ENCODE results near the gene LRPAP1. TPM values are rescaled to one million over a fixed set of nuclear protein-coding genes. Genes with fewer than 3 reads are reported as not detected.

LRPAP1 gene
- total RNA-seq, 1 experiment from 2014 or later, result 257 TPM

- DNase-seq (ENCODE audit: low spot score), result peak; percentile 1
Observed at GRCh38 chr4:3532751-3533422, 665 bp upstream of the LRPAP1 start.

- peak; percentile 3 for DNase-seq (ENCODE audit: low spot score)
Observed at GRCh38 chr4:3531318-3531878, 824 bp downstream of the LRPAP1 start.

- peak; percentile 3 for DNase-seq (ENCODE audit: low spot score)
Observed at GRCh38 chr4:3530663-3531254, 1.5 kb downstream of the LRPAP1 start.

GRCh38 chr4:3530051-3530450 is 2.2 kb downstream of the LRPAP1 start:
- no peak for DNase-seq (ENCODE audit: low spot score)

GRCh38 chr4:3529363-3529762 is 2.9 kb downstream of the LRPAP1 start:
- DNase-seq (ENCODE audit: low spot score), result no peak

- no peak for DNase-seq (ENCODE audit: low spot score)
Observed at GRCh38 chr4:3527914-3528876, 4.0 kb downstream of the LRPAP1 start.

GRCh38 chr4:3527101-3527913 is 4.9 kb downstream of the LRPAP1 start:
- no peak for DNase-seq (ENCODE audit: low spot score)

- DNase-seq (ENCODE audit: low spot score), result no peak
Observed at GRCh38 chr4:3526456-3526855, 5.8 kb downstream of the LRPAP1 start.

- no peak for DNase-seq (ENCODE audit: low spot score)
Observed at GRCh38 chr4:3525532-3526430, 6.4 kb downstream of the LRPAP1 start.

GRCh38 chr4:3524920-3525319 is 7.3 kb downstream of the LRPAP1 start:
- DNase-seq (ENCODE audit: low spot score), result no peak

GRCh38 chr4:3524349-3524748 is 7.9 kb downstream of the LRPAP1 start:
- DNase-seq (ENCODE audit: low spot score), result no peak

GRCh38 chr4:3523628-3524221 is 8.5 kb downstream of the LRPAP1 start:
- DNase-seq (ENCODE audit: low spot score), result no peak

GRCh38 chr4:3523146-3523627 is 9.0 kb downstream of the LRPAP1 start:
- DNase-seq (ENCODE audit: low spot score), result no peak

- DNase-seq (ENCODE audit: low spot score), result no peak
Observed at GRCh38 chr4:3522651-3523050, 9.6 kb downstream of the LRPAP1 start.

GRCh38 chr4:3522326-3522640 is 9.9 kb downstream of the LRPAP1 start:
- DNase-seq (ENCODE audit: low spot score), result no peak

- DNase-seq (ENCODE audit: low spot score), result no peak
Observed at GRCh38 chr4:3521621-3522325, 10.4 kb downstream of the LRPAP1 start.

GRCh38 chr4:3520796-3521600 is 11.2 kb downstream of the LRPAP1 start:
- no peak for DNase-seq (ENCODE audit: low spot score)

GRCh38 chr4:3520276-3520675 is 11.9 kb downstream of the LRPAP1 start:
- no peak for DNase-seq (ENCODE audit: low spot score)
